Mesendoderm (in vitro differentiated cells): ENCODE data around the gene SMARCA1.

Source experiments
- DNase-seq: peaks from one replicate; pipeline ENCODE4 v3.0.0; 2013
- H2AK5ac ChIP-seq: 2 replicates; pipeline ENCODE4 v1.6.1; 2013; ENCODE audit warnings: low read length, inconsistent platforms
- H2BK120ac ChIP-seq: 2 replicates; pipeline ENCODE4 v1.6.1; 2013; ENCODE audit warnings: low read depth, mild to moderate bottlenecking, low read length, moderate library complexity, mixed read lengths
- H2BK15ac ChIP-seq: replicated peaks from 2 replicates; pipeline ENCODE4 v1.6.1; 2013; ENCODE audit warnings: low read depth, mild to moderate bottlenecking, moderate library complexity
- H2BK5ac ChIP-seq: 2 replicates; pipeline ENCODE4 v1.6.1; 2013; ENCODE audit warnings: low read length, inconsistent platforms
- H3K18ac ChIP-seq: 2 replicates; pipeline ENCODE4 v1.6.1; 2013; ENCODE audit warnings: mild to moderate bottlenecking, low read length, mixed read lengths
- H3K23ac ChIP-seq: one replicate; pipeline ENCODE4 v1.6.1; 2013; ENCODE audit warnings: low read length
- H3K27ac ChIP-seq: 2 replicates; pipeline ENCODE4 v1.5.1; 2013; ENCODE audit warnings: low read depth, mild to moderate bottlenecking, inconsistent platforms, low read length, moderate library complexity
- H3K27me3 ChIP-seq: 2 replicates; pipeline ENCODE4 v1.6.1; 2013; ENCODE audit warnings: low read length, control low read depth, mild to moderate bottlenecking, inconsistent platforms; ENCODE audit not compliant: insufficient read depth, poor library complexity
- H3K36me3 ChIP-seq: 2 replicates; pipeline ENCODE4 v1.6.1; 2013; ENCODE audit warnings: low read length, inconsistent platforms; ENCODE audit not compliant: control insufficient read depth, insufficient read depth
- H3K4ac ChIP-seq: one replicate; pipeline ENCODE4 v1.6.1; 2013; ENCODE audit warnings: low read depth, mild to moderate bottlenecking, low read length, moderate library complexity
- H3K4me1 ChIP-seq: 2 replicates; pipeline ENCODE4 v1.6.1; 2013; ENCODE audit warnings: low read depth, low read length, inconsistent platforms; ENCODE audit not compliant: control insufficient read depth
- H3K4me2 ChIP-seq: 2 replicates; pipeline ENCODE4 v1.6.1; 2013; ENCODE audit warnings: low read length
- H3K4me3 ChIP-seq: 2 replicates; pipeline ENCODE4 v1.5.1; 2013; ENCODE audit warnings: mild to moderate bottlenecking, low read length
- H3K56ac ChIP-seq: one replicate; pipeline ENCODE4 v1.6.1; 2013; ENCODE audit warnings: low read length
- H3K79me1 ChIP-seq: 2 replicates; pipeline ENCODE4 v1.6.1; 2013; ENCODE audit warnings: low read length, inconsistent platforms
- H3K79me2 ChIP-seq: 2 replicates; pipeline ENCODE4 v1.6.1; 2013; ENCODE audit warnings: mild to moderate bottlenecking, low read length; ENCODE audit not compliant: control insufficient read depth, insufficient read depth
- H3K9ac ChIP-seq: 2 replicates; pipeline ENCODE4 v1.6.1; 2013; ENCODE audit warnings: low read length, inconsistent platforms
- H4K5ac ChIP-seq: one replicate; pipeline ENCODE4 v1.6.1; 2013; ENCODE audit warnings: low read length
- H4K8ac ChIP-seq: one replicate; pipeline ENCODE4 v1.6.1; 2013; ENCODE audit warnings: low read depth, mild to moderate bottlenecking, control low read depth, low read length, moderate library complexity
- WGBS: extraction: QIAGEN DNeasy Blood & Tissue Kit; methylation state at CpG from one replicate; pipeline ENCODE4 v1.1.7; 2013; ENCODE audit warnings: low lambda C conversion rate, missing lambda C conversion rate; ENCODE audit not compliant: insufficient coverage; ENCODE audit errors: extremely low coverage; 5-methylcytosine and 5-hydroxymethylcytosine counted together

SMARCA1 gene

DNA sequence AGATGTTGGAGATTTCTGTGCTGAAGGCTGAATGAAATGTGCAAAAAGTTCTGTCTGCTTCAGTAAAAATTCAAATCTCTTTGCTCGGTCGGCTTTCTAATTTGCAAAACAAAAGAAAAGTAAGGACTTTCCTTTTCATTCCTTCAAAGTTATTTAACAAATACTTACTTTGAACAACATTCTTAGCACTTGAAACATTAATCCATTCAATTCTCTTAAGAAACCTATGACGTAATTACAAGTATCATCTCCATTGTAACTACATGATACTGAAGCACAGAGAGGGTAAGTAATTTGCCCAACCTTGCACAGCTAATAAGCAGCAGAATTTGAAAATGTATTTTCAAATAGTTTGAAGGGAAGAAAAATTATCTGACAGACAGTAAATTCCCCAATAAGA is 6.9 kb downstream of the SMARCA1 start:
- no peaks in the 10 kb centered on the region for H3K27me3 ChIP-seq
- no peak overlapping the region for H3K23ac ChIP-seq
- no peak overlapping the region for H3K27ac ChIP-seq
- no peak overlapping the region for H3K4ac ChIP-seq
- H3K4me2 ChIP-seq, result no peak overlapping the region
- H3K36me3 ChIP-seq, result no peaks in the 10 kb centered on the region
- H2AK5ac ChIP-seq, result no peak overlapping the region
- H2BK120ac ChIP-seq, result no peak overlapping the region
- H3K56ac ChIP-seq, result no peak overlapping the region
- H4K5ac ChIP-seq, result no peak overlapping the region
- no peak overlapping the region for H3K4me3 ChIP-seq
- H2BK5ac ChIP-seq, result no peak overlapping the region
- H3K4me1 ChIP-seq, result no peaks in the 10 kb centered on the region
- H3K18ac ChIP-seq, result no peak overlapping the region
- H3K79me1 ChIP-seq, result no peaks in the 10 kb centered on the region
- H3K9ac ChIP-seq, result no peak overlapping the region
- WGBS, result no CpG with 5 or more reads among the region's 3 CpGs
- no peak overlapping the region for H2BK15ac ChIP-seq
- DNase-seq, result no peak
- H4K8ac ChIP-seq, result no peak overlapping the region
- H3K79me2 ChIP-seq, result peaks cover 10% of the 10 kb centered on the region

- H3K27ac ChIP-seq, result no peak overlapping the region
- H3K36me3 ChIP-seq, result no peaks in the 10 kb centered on the region
- no peak overlapping the region for H3K18ac ChIP-seq
- H3K23ac ChIP-seq, result no peak overlapping the region
- H3K4ac ChIP-seq, result no peak overlapping the region
- H2BK15ac ChIP-seq, result no peak overlapping the region
- WGBS, result no CpG with 5 or more reads among the region's 2 CpGs
- no peak overlapping the region for H2AK5ac ChIP-seq
- no peaks in the 10 kb centered on the region for H3K79me2 ChIP-seq
- no peak overlapping the region for H3K4me2 ChIP-seq
- H3K56ac ChIP-seq, result no peak overlapping the region
- H3K79me1 ChIP-seq, result no peaks in the 10 kb centered on the region
- H3K9ac ChIP-seq, result no peak overlapping the region
- H4K8ac ChIP-seq, result no peak overlapping the region
- no peaks in the 10 kb centered on the region for H3K27me3 ChIP-seq
- no peak overlapping the region for H2BK120ac ChIP-seq
- DNase-seq, result no peak
- no peak overlapping the region for H2BK5ac ChIP-seq
- no peaks in the 10 kb centered on the region for H3K4me1 ChIP-seq
- no peak overlapping the region for H3K4me3 ChIP-seq
- no peak overlapping the region for H4K5ac ChIP-seq
Measured at GRCh38 chrX:129512409-129512808, 10.9 kb downstream of the SMARCA1 start.

DNA sequence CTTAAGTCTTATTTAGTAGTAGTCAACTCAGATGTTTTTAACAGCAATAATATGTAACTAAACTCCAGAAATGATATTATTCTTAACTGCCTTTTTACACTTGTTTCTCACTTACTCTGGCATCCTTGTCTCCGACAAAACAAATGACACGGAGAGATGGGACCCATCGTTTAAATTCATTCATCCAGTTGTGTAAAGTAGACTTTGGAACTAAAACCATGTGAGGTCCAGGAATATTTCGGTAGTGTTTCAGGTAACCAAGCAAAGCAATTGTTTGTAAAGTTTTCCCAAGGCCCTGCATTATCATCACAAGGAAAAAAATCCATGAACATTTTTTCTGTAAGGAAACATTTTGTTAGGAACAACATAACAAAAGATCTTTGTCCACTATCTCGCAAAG is 11.6 kb downstream of the SMARCA1 start:
- Histone ChIP-seq H3K36me3 (no peaks in the 10 kb centered on the region), H2BK15ac (no peak overlapping the region), H2BK120ac (no peak overlapping the region), H3K4ac (no peak overlapping the region), H3K79me1 (no peaks in the 10 kb centered on the region), H3K79me2 (no peaks in the 10 kb centered on the region), H3K4me2 (no peak overlapping the region), H2BK5ac (no peak overlapping the region), H2AK5ac (no peak overlapping the region), H3K56ac (no peak overlapping the region), H3K18ac (no peak overlapping the region), H3K4me1 (no peaks in the 10 kb centered on the region), H3K4me3 (no peak overlapping the region), H3K27me3 (no peaks in the 10 kb centered on the region), H4K5ac (no peak overlapping the region), H3K9ac (no peak overlapping the region), H4K8ac (no peak overlapping the region), H3K27ac (no peak overlapping the region), H3K23ac (no peak overlapping the region)
- DNase-seq, result no peak
- WGBS, result no CpG with 5 or more reads among the region's 5 CpGs

DNA sequence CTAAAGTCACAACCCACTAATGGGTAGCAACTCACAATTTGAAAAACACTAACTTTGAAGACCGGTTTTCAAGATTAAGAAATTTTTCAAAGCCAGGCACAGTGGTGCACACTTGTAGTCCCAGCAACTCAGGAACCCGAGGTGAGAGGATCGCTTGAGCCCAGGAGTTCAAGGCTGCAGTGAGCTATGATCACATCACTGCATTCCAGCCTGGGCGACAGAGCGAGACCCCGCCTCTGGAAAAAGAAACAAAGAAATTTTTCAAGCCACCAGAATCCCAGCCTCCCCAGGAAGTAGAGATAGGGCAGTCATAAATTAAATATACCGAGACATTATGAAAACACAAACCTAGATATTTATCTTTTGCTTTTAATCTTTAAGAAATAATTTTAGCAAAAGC is 13.0 kb downstream of the SMARCA1 start:
- no peak overlapping the region for H3K4me2 ChIP-seq
- no peak overlapping the region for H2AK5ac ChIP-seq
- no peak overlapping the region for H3K18ac ChIP-seq
- no peaks in the 10 kb centered on the region for H3K27me3 ChIP-seq
- no peak overlapping the region for H3K9ac ChIP-seq
- H3K27ac ChIP-seq, result no peak overlapping the region
- no peak overlapping the region for H3K56ac ChIP-seq
- no peak overlapping the region for H2BK5ac ChIP-seq
- H3K4ac ChIP-seq, result no peak overlapping the region
- no peak overlapping the region for H3K23ac ChIP-seq
- no peaks in the 10 kb centered on the region for H3K79me1 ChIP-seq
- no CpG with 5 or more reads among the region's 7 CpGs for WGBS
- H3K4me3 ChIP-seq, result no peak overlapping the region
- no peak overlapping the region for H2BK120ac ChIP-seq
- DNase-seq, result no peak
- no peak overlapping the region for H4K8ac ChIP-seq
- H4K5ac ChIP-seq, result no peak overlapping the region
- no peak overlapping the region for H2BK15ac ChIP-seq
- no peaks in the 10 kb centered on the region for H3K79me2 ChIP-seq
- no peaks in the 10 kb centered on the region for H3K36me3 ChIP-seq
- no peaks in the 10 kb centered on the region for H3K4me1 ChIP-seq

GRCh38 chrX:129497146-129497843 is 26.0 kb downstream of the SMARCA1 start:
- H2AK5ac ChIP-seq, result no peak overlapping the region
- no peak overlapping the region for H2BK120ac ChIP-seq
- H3K27me3 ChIP-seq, result no peaks in the 10 kb centered on the region
- H3K79me2 ChIP-seq, result no peaks in the 10 kb centered on the region
- H4K8ac ChIP-seq, result no peak overlapping the region
- no peak overlapping the region for H3K9ac ChIP-seq
- peaks cover 1% of the 10 kb centered on the region for H3K36me3 ChIP-seq
- no peak overlapping the region for H3K23ac ChIP-seq
- H3K4me3 ChIP-seq, result no peak overlapping the region
- no peaks in the 10 kb centered on the region for H3K4me1 ChIP-seq
- no peak overlapping the region for H3K27ac ChIP-seq
- H4K5ac ChIP-seq, result no peak overlapping the region
- DNase-seq, result no peak
- H3K18ac ChIP-seq, result no peak overlapping the region
- WGBS, result no CpG with 5 or more reads among the region's 3 CpGs
- no peak overlapping the region for H2BK5ac ChIP-seq
- H3K4ac ChIP-seq, result no peak overlapping the region
- H3K79me1 ChIP-seq, result no peaks in the 10 kb centered on the region
- H3K56ac ChIP-seq, result no peak overlapping the region
- no peak overlapping the region for H3K4me2 ChIP-seq
- no peak overlapping the region for H2BK15ac ChIP-seq

DNA sequence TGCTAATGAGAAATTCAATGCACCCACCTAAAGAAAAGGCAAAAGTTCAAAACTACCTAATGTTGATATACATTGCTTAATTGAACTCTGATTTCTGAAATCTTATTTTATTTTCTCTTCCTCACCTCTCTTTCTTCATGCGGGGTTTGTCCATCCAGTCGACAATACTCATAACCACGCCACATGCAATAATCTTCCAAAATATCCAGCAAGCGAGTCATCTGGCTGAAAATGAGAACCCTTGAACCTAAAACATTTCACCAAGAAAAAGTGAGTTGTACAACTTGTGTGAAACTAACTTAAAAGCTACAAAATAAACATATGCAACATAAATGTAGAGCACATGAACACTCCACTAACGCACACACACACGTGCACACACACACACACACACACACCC is 26.7 kb downstream of the SMARCA1 start:
- no peak overlapping the region for H3K23ac ChIP-seq
- no peak overlapping the region for H3K27ac ChIP-seq
- H3K9ac ChIP-seq, result no peak overlapping the region
- H3K79me1 ChIP-seq, result no peaks in the 10 kb centered on the region
- H2BK120ac ChIP-seq, result no peak overlapping the region
- no peak overlapping the region for H2AK5ac ChIP-seq
- no peaks in the 10 kb centered on the region for H3K79me2 ChIP-seq
- WGBS, result no CpG with 5 or more reads among the region's 6 CpGs
- no peak overlapping the region for H4K5ac ChIP-seq
- no peak overlapping the region for H3K4ac ChIP-seq
- no peak overlapping the region for H3K18ac ChIP-seq
- H3K4me1 ChIP-seq, result no peaks in the 10 kb centered on the region
- H4K8ac ChIP-seq, result no peak overlapping the region
- H3K27me3 ChIP-seq, result no peaks in the 10 kb centered on the region
- peaks cover 1% of the 10 kb centered on the region for H3K36me3 ChIP-seq
- no peak for DNase-seq
- no peak overlapping the region for H3K4me3 ChIP-seq
- H2BK5ac ChIP-seq, result no peak overlapping the region
- no peak overlapping the region for H3K56ac ChIP-seq
- no peak overlapping the region for H2BK15ac ChIP-seq
- H3K4me2 ChIP-seq, result no peak overlapping the region
